Naive thymus-derived CD4-positive, alpha-beta T cell (primary cell): ENCODE measurements around the gene RBMX. TPM values are rescaled to one million over a fixed set of nuclear protein-coding genes. Genes with fewer than 3 reads are reported as not detected.
A peak's percentile ranks its signal among the peaks of the same experiment; 100 is the strongest.

ENCODE experiments used
- ATAC-seq: fragments of 150-1000 bp; cut with Tn5 transposase; 2 replicates; pipeline ENCODE4 v1.10.0; 2021; ENCODE audit warnings: mild to moderate bottlenecking, moderate library complexity
- CTCF ChIA-PET: fragments of 350-600 bp; sonication (Branson Sonifier 250); formaldehyde crosslinking; loops from one replicate; lab custom pipeline; 2021; ENCODE audit warnings: antibody characterized with exemption; lab: Charles Lee
- POLR2A ChIA-PET: fragments of 350-600 bp; sonication (Branson Sonifier 250); formaldehyde crosslinking; loops from one replicate; lab custom pipeline; 2021; ENCODE audit warnings: antibody characterized with exemption, inconsistent platforms; lab: Charles Lee
- DNase-seq, 9 donors: peaks; one replicate each; pipeline versions ENCODE4 v3.0.0 to v3.0.0-alpha.2; 2020 to 2022; ENCODE audit warnings: mixed read lengths in 1 of 9
- H3K27ac ChIP-seq: one replicate; pipeline ENCODE4 v1.7.0; 2013; ENCODE audit warnings: mild to moderate bottlenecking, low read depth, low read length, moderate library complexity
- H3K27me3 ChIP-seq, 2 donors: one replicate each; pipeline ENCODE4 v1.7.0; 2013; ENCODE audit warnings: low read length in 2 of 2, mild to moderate bottlenecking in 2 of 2, moderate library complexity in 2 of 2; ENCODE audit not compliant: control insufficient read depth in 2 of 2, insufficient read depth in 2 of 2
- H3K36me3 ChIP-seq, 3 experiments: 1 replicate in 2 of 3; 2 replicates in 1 of 3; pipeline ENCODE4 v1.7.0; 2013; ENCODE audit warnings: low read length in 3 of 3, mild to moderate bottlenecking in 3 of 3, moderate library complexity in 1 of 3; ENCODE audit not compliant: insufficient read depth in 3 of 3, control insufficient read depth in 2 of 3
- H3K4me1 ChIP-seq, 2 donors: one replicate each; pipeline ENCODE4 v1.7.0; 2013; ENCODE audit warnings: low read length in 2 of 2, mild to moderate bottlenecking in 2 of 2, moderate library complexity in 1 of 2; ENCODE audit not compliant: control insufficient read depth in 2 of 2, insufficient read depth in 2 of 2
- H3K4me3 ChIP-seq: 2 replicates; pipeline ENCODE4 v1.7.0; 2013; ENCODE audit warnings: mild to moderate bottlenecking, low read length
- H3K9me3 ChIP-seq, 3 experiments: 1 replicate in 2 of 3; 2 replicates in 1 of 3; pipeline ENCODE4 v1.7.0; 2013; ENCODE audit warnings: low read length in 3 of 3; ENCODE audit not compliant: control insufficient read depth in 2 of 3
- H3K27ac Mint-ChIP-seq, 9 donors: one replicate each; pipeline ENCODE4 v1.8.0; 2020 to 2022; ENCODE audit warnings: mixed read lengths in 9 of 9, mild to moderate bottlenecking in 8 of 9, moderate library complexity in 5 of 9, inconsistent platforms in 2 of 9
- H3K27me3 Mint-ChIP-seq, 5 donors: one replicate each; pipeline ENCODE4 v1.8.0; 2021 to 2022; ENCODE audit warnings: mixed read lengths in 5 of 5, mild to moderate bottlenecking in 1 of 5
- H3K36me3 Mint-ChIP-seq, 5 donors: one replicate each; pipeline ENCODE4 v1.8.0; 2020 to 2022; ENCODE audit warnings: mixed read lengths in 5 of 5, mild to moderate bottlenecking in 3 of 5, inconsistent platforms in 1 of 5
- H3K4me1 Mint-ChIP-seq, 7 donors: one replicate each; pipeline ENCODE4 v1.8.0; 2020 to 2022; ENCODE audit warnings: mixed read lengths in 7 of 7, mild to moderate bottlenecking in 3 of 7, inconsistent platforms in 1 of 7
- H3K4me3 Mint-ChIP-seq, 10 donors: one replicate each; pipeline ENCODE4 v1.8.0; 2020 to 2022; ENCODE audit warnings: mild to moderate bottlenecking in 10 of 10, mixed read lengths in 10 of 10, moderate library complexity in 6 of 10, inconsistent platforms in 2 of 10
- H3K9me3 Mint-ChIP-seq, 11 donors: one replicate each; pipeline ENCODE4 v1.8.0; 2020 to 2022; ENCODE audit warnings: mixed read lengths in 11 of 11, mild to moderate bottlenecking in 4 of 11, inconsistent platforms in 1 of 11, moderate library complexity in 1 of 11
- intact Hi-C, 2 donors: fragments of 100-400 bp; cut with micrococcal nuclease; formaldehyde crosslinking; loops; one replicate each; pipeline ENCODE4 v1.15.1; 2023
- polyA plus RNA-seq, 2 donors: library from polyadenylated mRNA; unstranded; fragments of 300-500 nt; fragmentation: Illumina TruSeq; gene quantifications; one replicate each; pipeline ENCODE4 v1.2.3, GENCODE V29; 2021
- total RNA-seq, 6 experiments: library from RNA in 5 of 6; stranded (reverse) in 5 of 6; gene quantifications; 1 replicate in 5 of 6; 2 replicates in 1 of 6; pipeline ENCODE4 v1.2.3 and lab custom pipeline; 2021 to 2026

RBMX gene
- total and polyA plus RNA-seq, 7 experiments from 2014 or later = 194 to 263 (median 224) TPM

DNA sequence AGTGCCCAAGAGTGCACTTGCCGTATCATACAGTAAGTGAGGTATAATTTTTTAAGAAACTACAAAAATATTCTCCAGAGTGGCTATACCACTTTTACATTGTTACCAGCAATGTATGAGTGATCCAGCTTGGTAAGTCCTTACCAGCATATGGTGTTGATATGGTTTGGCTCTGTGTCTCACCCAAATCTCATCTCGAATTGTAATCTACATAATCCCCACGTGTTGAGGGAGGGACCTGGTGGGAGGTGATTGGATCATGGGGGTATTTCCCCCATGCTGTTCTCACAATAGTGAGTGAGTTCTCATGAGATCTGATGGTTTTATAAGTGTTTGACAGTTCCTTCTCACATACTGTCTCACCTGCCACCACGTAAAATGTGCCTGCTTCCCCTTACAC lies 44.8 kb downstream of the RBMX start:
- no peaks in the 10 kb centered on the region for H3K9me3 ChIP-seq
- Mint-ChIP-seq H3K36me3 (peaks cover 0 to 11% (median 4%) of the 10 kb centered on the region in 5 donors), H3K27ac (peak overlapping the region in 1 of 9 donors; percentile 32), H3K27me3 (no peaks in the 10 kb centered on the region), H3K4me1 (peaks cover 0 to 4% (median 0%) of the 10 kb centered on the region in 7 donors), H3K4me3 (no peak overlapping the region), H3K9me3 (no peaks in the 10 kb centered on the region)
- H3K4me3 ChIP-seq = no peak overlapping the region
- no peak overlapping the region for H3K27ac ChIP-seq
- no peak for ATAC-seq
- DNase-seq = no peak
- CTCF ChIA-PET = interaction anchor here (0.7 kb wide), 1 partner anchor 848 kb away, joined by 4 read pairs; no protein-coding TSS in a partner anchor
- POLR2A ChIA-PET = no interaction called here
- H3K36me3 ChIP-seq = no peaks in the 10 kb centered on the region
- no peaks in the 10 kb centered on the region for H3K27me3 ChIP-seq
- H3K4me1 ChIP-seq = no peaks in the 10 kb centered on the region
- intact Hi-C loops = no loop called here

DNA sequence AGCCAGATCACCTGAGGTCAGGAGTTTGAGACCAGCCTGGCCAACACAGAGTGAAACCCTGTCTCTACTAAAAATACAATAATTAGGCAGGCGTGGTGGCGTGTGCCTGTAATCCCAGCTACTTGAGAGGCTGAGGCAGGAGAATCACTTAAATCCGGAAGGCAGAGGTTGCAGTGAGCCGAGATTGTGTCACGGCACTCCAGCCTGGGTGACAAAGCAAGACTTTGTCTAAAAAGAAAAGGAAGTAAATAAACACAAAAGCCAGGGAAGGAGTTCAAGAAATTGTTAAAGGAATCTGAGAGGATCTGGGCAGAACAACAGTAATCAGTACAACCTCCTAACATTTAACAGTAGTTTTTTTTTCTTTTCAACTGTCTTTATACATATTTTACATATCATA lies 51.1 kb downstream of the RBMX start:
- no peaks in the 10 kb centered on the region for H3K9me3 ChIP-seq
- peaks cover 0 to 19% (median 4%) of the 10 kb centered on the region in 5 donors for H3K36me3 Mint-ChIP-seq
- POLR2A ChIA-PET = no interaction called here
- H3K4me1 Mint-ChIP-seq = no peaks in the 10 kb centered on the region
- ATAC-seq (no peak), DNase-seq (no peak)
- no peak overlapping the region for H3K4me3 Mint-ChIP-seq
- no peaks in the 10 kb centered on the region for H3K27me3 Mint-ChIP-seq
- no peaks in the 10 kb centered on the region for H3K4me1 ChIP-seq
- peaks cover 0 to 2% (median 0%) of the 10 kb centered on the region in 11 donors for H3K9me3 Mint-ChIP-seq
- intact Hi-C loops = no loop called here
- CTCF ChIA-PET = no interaction called here
- H3K27ac Mint-ChIP-seq = no peak overlapping the region
- H3K36me3 ChIP-seq = no peaks in the 10 kb centered on the region
- H3K27ac ChIP-seq = no peak overlapping the region
- H3K4me3 ChIP-seq = no peak overlapping the region
- H3K27me3 ChIP-seq = no peaks in the 10 kb centered on the region

DNA sequence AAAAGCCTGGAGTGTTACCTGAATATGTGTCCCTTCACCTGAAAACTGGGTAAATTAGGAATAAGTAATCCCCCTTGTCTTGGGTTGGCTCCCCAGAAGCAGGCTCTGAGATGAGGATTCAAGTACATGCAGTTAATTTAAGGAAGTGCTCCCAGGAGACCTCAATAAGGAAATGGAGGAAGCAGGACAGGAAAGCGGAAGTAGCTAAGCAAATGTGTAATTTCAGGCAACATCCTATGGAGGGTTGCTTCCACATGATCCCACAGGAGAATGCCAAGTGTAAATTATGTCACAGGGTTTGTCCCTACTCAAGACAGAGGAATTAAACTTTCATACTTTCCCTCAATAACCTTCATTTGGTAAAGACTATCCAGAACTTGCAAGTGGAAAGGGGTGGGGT lies 51.7 kb downstream of the RBMX start:
- Mint-ChIP-seq H3K27me3 (no peaks in the 10 kb centered on the region), H3K4me1 (no peaks in the 10 kb centered on the region), H3K4me3 (no peak overlapping the region), H3K9me3 (peaks cover 0 to 2% (median 0%) of the 10 kb centered on the region in 11 donors), H3K36me3 (peaks cover 0 to 19% (median 4%) of the 10 kb centered on the region in 5 donors), H3K27ac (no peak overlapping the region)
- POLR2A ChIA-PET = no interaction called here
- CTCF ChIA-PET = no interaction called here
- no peaks in the 10 kb centered on the region for H3K27me3 ChIP-seq
- no peak overlapping the region for H3K4me3 ChIP-seq
- DNase-seq (no peak), ATAC-seq (no peak)
- no peaks in the 10 kb centered on the region for H3K4me1 ChIP-seq
- H3K36me3 ChIP-seq = no peaks in the 10 kb centered on the region
- H3K27ac ChIP-seq = no peak overlapping the region
- intact Hi-C loops = no loop called here
- H3K9me3 ChIP-seq = no peaks in the 10 kb centered on the region

DNA sequence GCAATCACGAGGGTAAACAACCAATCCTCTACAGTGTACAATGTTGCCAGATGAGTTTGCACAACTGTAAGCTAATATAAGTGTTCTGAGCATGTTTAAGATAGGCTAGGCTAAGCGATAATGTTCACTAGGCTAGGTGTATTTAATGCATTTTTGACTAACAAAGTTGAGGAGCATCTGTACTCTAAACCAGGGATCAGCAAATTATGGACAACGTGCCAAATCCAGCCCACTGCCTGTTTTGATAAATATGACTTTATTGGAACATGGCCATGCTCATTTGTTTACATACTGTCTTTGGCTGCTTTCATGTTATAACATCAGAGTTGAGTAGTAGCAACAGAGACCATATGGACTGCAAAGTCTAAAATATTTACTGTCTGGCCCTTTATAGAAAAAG lies 53.5 kb downstream of the RBMX start:
- peaks cover 0 to 2% (median 0%) of the 10 kb centered on the region in 11 donors for H3K9me3 Mint-ChIP-seq
- DNase-seq (no peak), ATAC-seq (no peak)
- Histone ChIP-seq H3K27ac (no peak overlapping the region), H3K4me1 (no peaks in the 10 kb centered on the region), H3K4me3 (no peak overlapping the region), H3K36me3 (no peaks in the 10 kb centered on the region), H3K27me3 (no peaks in the 10 kb centered on the region), H3K9me3 (no peaks in the 10 kb centered on the region)
- H3K4me1 Mint-ChIP-seq = no peaks in the 10 kb centered on the region
- peaks cover 0 to 19% (median 4%) of the 10 kb centered on the region in 5 donors for H3K36me3 Mint-ChIP-seq
- POLR2A ChIA-PET = no interaction called here
- no peaks in the 10 kb centered on the region for H3K27me3 Mint-ChIP-seq
- H3K27ac Mint-ChIP-seq = no peak overlapping the region
- CTCF ChIA-PET = no interaction called here
- intact Hi-C loops = no loop called here
- H3K4me3 Mint-ChIP-seq = no peak overlapping the region

GRCh38 chrX:136825771-136826170 lies 54.8 kb downstream of the RBMX start:
- H3K4me3 Mint-ChIP-seq = no peak overlapping the region
- H3K4me1 ChIP-seq = no peaks in the 10 kb centered on the region
- H3K36me3 Mint-ChIP-seq = peaks cover 0 to 27% (median 11%) of the 10 kb centered on the region in 5 donors
- CTCF ChIA-PET = no interaction called here
- H3K36me3 ChIP-seq = no peaks in the 10 kb centered on the region
- no peaks in the 10 kb centered on the region for H3K27me3 ChIP-seq
- H3K27ac Mint-ChIP-seq = no peak overlapping the region
- POLR2A ChIA-PET = no interaction called here
- no peaks in the 10 kb centered on the region for H3K9me3 ChIP-seq
- no peaks in the 10 kb centered on the region for H3K4me1 Mint-ChIP-seq
- no peak for ATAC-seq
- intact Hi-C loops = no loop called here
- no peaks in the 10 kb centered on the region for H3K27me3 Mint-ChIP-seq
- peaks cover 0 to 2% (median 0%) of the 10 kb centered on the region in 11 donors for H3K9me3 Mint-ChIP-seq
- H3K4me3 ChIP-seq = no peak overlapping the region
- DNase-seq = no peak
- H3K27ac ChIP-seq = no peak overlapping the region

Other genes starting within 250 kb of the RBMX start
- 100 to 1,000 TPM in 1 of 5 experiments, 10 to 100 TPM in 4; 25.2 to 173 (median 56.8) TPM for gene CD40LG, start 232.6 kb downstream of the RBMX start, total RNA-seq
- 100 to 1,000 TPM in 1 of 2 donors, 10 to 100 TPM in 1; 72.1 to 127 TPM for gene CD40LG, start 232.6 kb downstream of the RBMX start, polyA plus RNA-seq
- 100 to 1,000 TPM in 1 of 5 experiments, 10 to 100 TPM in 4; 66.1 to 102 (median 81.5) TPM for gene ARHGEF6, start 99.8 kb downstream of the RBMX start, total RNA-seq
- gene ARHGEF6, start 99.8 kb downstream of the RBMX start, polyA plus RNA-seq = 10 to 100 TPM; 88.2 to 99.0 TPM
- not detected for gene GPR101, start 153.3 kb upstream of the RBMX start, total RNA-seq
- not detected for gene GPR101, start 153.3 kb upstream of the RBMX start, polyA plus RNA-seq